HG03196 (cell line): ENCODE data around the gene CLK3.
"Not testable (repeated sequence)": the region's sequence is repeated elsewhere in the genome, so short reads cannot be mapped to it uniquely, and the experiment has no call there.

ENCODE experiments used
- ATAC-seq: cut with Tn5 transposase; IDR thresholded peaks from one replicate; pipeline ENCODE4 v1.9.1; 2021; ENCODE audit not compliant: unreplicated experiment

The CLK3 gene

GRCh38 chr15:74641151-74641550 lies 25.5 kb downstream of the CLK3 start:
- ATAC-seq: no peak

GRCh38 chr15:74642348-74642733 lies 26.7 kb downstream of the CLK3 start:
- no peak for ATAC-seq

GRCh38 chr15:74642734-74643664 lies 27.4 kb downstream of the CLK3 start:
- ATAC-seq: no peak

GRCh38 chr15:74643665-74644204 lies 28.1 kb downstream of the CLK3 start:
- ATAC-seq: no peak

- ATAC-seq: no peak
Measured at GRCh38 chr15:74646480-74646879, 30.8 kb downstream of the CLK3 start.

GRCh38 chr15:74648051-74648842 lies 32.6 kb downstream of the CLK3 start:
- no peak for ATAC-seq

- ATAC-seq: no peak
Measured at GRCh38 chr15:74651242-74651741, 35.7 kb downstream of the CLK3 start.

GRCh38 chr15:74653426-74654102 lies 37.9 kb downstream of the CLK3 start:
- ATAC-seq: no peak

GRCh38 chr15:74655424-74655823 lies 39.8 kb downstream of the CLK3 start:
- ATAC-seq: no peak

- ATAC-seq: no peak
Measured at GRCh38 chr15:74656935-74657535, 41.4 kb downstream of the CLK3 start.

- ATAC-seq: no peak
Measured at GRCh38 chr15:74657846-74658245, 42.2 kb downstream of the CLK3 start.

- not testable (repeated sequence) for ATAC-seq
Measured at GRCh38 chr15:74661280-74661679, 45.6 kb downstream of the CLK3 start.

- ATAC-seq: no peak
Measured at GRCh38 chr15:74662064-74662860, 46.6 kb downstream of the CLK3 start.

GRCh38 chr15:74663303-74664027 lies 47.8 kb downstream of the CLK3 start:
- no peak for ATAC-seq

- ATAC-seq: no peak
Measured at GRCh38 chr15:74664028-74664616, 48.5 kb downstream of the CLK3 start.

GRCh38 chr15:74664670-74665069 lies 49.0 kb downstream of the CLK3 start:
- ATAC-seq: no peak

GRCh38 chr15:74667975-74668374 lies 52.3 kb downstream of the CLK3 start:
- no peak for ATAC-seq

- ATAC-seq: no peak
Measured at GRCh38 chr15:74669627-74670026, 54.0 kb downstream of the CLK3 start.

GRCh38 chr15:74674161-74674560 lies 58.5 kb downstream of the CLK3 start:
- ATAC-seq: no peak
